Left kidney (tissue), 2 donors: ENCODE data around the gene TUT1. TPM values are rescaled to one million over a fixed set of nuclear protein-coding genes. Genes with fewer than 3 reads are reported as not detected.

Source experiments
- DNase-seq: peaks from one replicate; pipeline ENCODE4 v3.0.0-alpha.2; 2013
- polyA plus RNA-seq: library from polyadenylated mRNA; unstranded; fragments of 120-200 nt; gene quantifications from one replicate; pipeline ENCODE4 v1.2.1, GENCODE V29; 2013; ENCODE audit not compliant: insufficient read length

TUT1 gene
- polyA plus RNA-seq, 1 donor, result 24.8 TPM

GRCh38 chr11:62542750-62543567 is 48.4 kb downstream of the TUT1 start:
- DNase-seq, result no peak

GRCh38 chr11:62542111-62542745 is 49.1 kb downstream of the TUT1 start:
- no peak for DNase-seq

GRCh38 chr11:62540804-62541701 is 50.3 kb downstream of the TUT1 start:
- DNase-seq, result no peak

GRCh38 chr11:62539238-62539925 is 51.9 kb downstream of the TUT1 start:
- no peak for DNase-seq

- DNase-seq, result no peak
Measured at GRCh38 chr11:62538470-62539237, 52.7 kb downstream of the TUT1 start.

- DNase-seq, result no peak
Measured at GRCh38 chr11:62536301-62536957, 54.9 kb downstream of the TUT1 start.

GRCh38 chr11:62535802-62536201 is 55.5 kb downstream of the TUT1 start:
- DNase-seq, result no peak

GRCh38 chr11:62534779-62535545 is 56.4 kb downstream of the TUT1 start:
- DNase-seq, result no peak

GRCh38 chr11:62532096-62532495 is 59.2 kb downstream of the TUT1 start:
- no peak for DNase-seq

Other genes starting within 250 kb of the TUT1 start
- gene SCGB1A1, start 172.5 kb downstream of the TUT1 start, polyA plus RNA-seq, result not detected
- 199 TPM for gene AHNAK, start 44.7 kb downstream of the TUT1 start, polyA plus RNA-seq
- 2,043 TPM for gene EEF1G, start 17.6 kb downstream of the TUT1 start, polyA plus RNA-seq
- 108 TPM for gene MTA2, start 10.3 kb upstream of the TUT1 start, polyA plus RNA-seq
- 36.4 TPM for gene EML3, start 21.3 kb upstream of the TUT1 start, polyA plus RNA-seq
- gene ROM1, start 21.7 kb upstream of the TUT1 start, polyA plus RNA-seq, result 3.5 TPM
- 26.3 TPM for gene B3GAT3, start 30.5 kb upstream of the TUT1 start, polyA plus RNA-seq
- gene GANAB, start 55.1 kb upstream of the TUT1 start, polyA plus RNA-seq, result 395 TPM
- 17.8 TPM for gene INTS5, start 61.8 kb upstream of the TUT1 start, polyA plus RNA-seq
- 59.0 TPM for gene C11orf98, start 73.7 kb upstream of the TUT1 start, polyA plus RNA-seq
- gene CSKMT, start 73.8 kb upstream of the TUT1 start, polyA plus RNA-seq, result 5.9 TPM
- 7.5 TPM for gene UQCC3, start 80.2 kb upstream of the TUT1 start, polyA plus RNA-seq
- gene LBHD1, start 80.7 kb upstream of the TUT1 start, polyA plus RNA-seq, result 9.0 TPM
- 140 TPM for gene UBXN1, start 87.5 kb upstream of the TUT1 start, polyA plus RNA-seq
- 0.78 TPM for gene LRRN4CL, start 98.0 kb upstream of the TUT1 start, polyA plus RNA-seq
- gene BSCL2, start 115.9 kb upstream of the TUT1 start, polyA plus RNA-seq, result 68.3 TPM
- 2.5 TPM for gene GNG3, start 116.2 kb upstream of the TUT1 start, polyA plus RNA-seq
- 101 TPM for gene HNRNPUL2, start 135.9 kb upstream of the TUT1 start, polyA plus RNA-seq
- gene TTC9C, start 137.0 kb upstream of the TUT1 start, polyA plus RNA-seq, result 43.1 TPM
- gene ZBTB3, start 162.6 kb upstream of the TUT1 start, polyA plus RNA-seq, result 8.1 TPM
- 145 TPM for gene POLR2G, start 170.1 kb upstream of the TUT1 start, polyA plus RNA-seq
- 39.8 TPM for gene TAF6L, start 179.9 kb upstream of the TUT1 start, polyA plus RNA-seq
- 66.4 TPM for gene TMEM179B, start 195.9 kb upstream of the TUT1 start, polyA plus RNA-seq
- gene TMEM223, start 200.5 kb upstream of the TUT1 start, polyA plus RNA-seq, result 25.0 TPM
- 136 TPM for gene NXF1, start 213.9 kb upstream of the TUT1 start, polyA plus RNA-seq
- 51.3 TPM for gene STX5, start 240.5 kb upstream of the TUT1 start, polyA plus RNA-seq
- gene TEX54, start 241.3 kb upstream of the TUT1 start, polyA plus RNA-seq, result not detected
- 42.1 TPM for gene WDR74, start 248.1 kb upstream of the TUT1 start, polyA plus RNA-seq